Type B pancreatic cell (in vitro differentiated cells): Measurements from ENCODE around the gene CDC37. TPM values are rescaled to one million over a fixed set of nuclear protein-coding genes. Genes with fewer than 3 reads are reported as not detected.

Source experiments
- DNase-seq: peaks from one replicate; pipeline ENCODE4 v3.0.0; 2021; ENCODE audit warnings: mixed read lengths; ENCODE audit not compliant: unreplicated experiment; ENCODE audit errors: extremely low spot score
- H3K27ac Mint-ChIP-seq: 2 replicates; pipeline ENCODE4 v1.8.0; 2021; ENCODE audit warnings: mild to moderate bottlenecking, mixed read lengths
- H3K27me3 Mint-ChIP-seq: 2 replicates; pipeline ENCODE4 v1.8.0; 2021; ENCODE audit warnings: mixed read lengths
- H3K36me3 Mint-ChIP-seq: 2 replicates; pipeline ENCODE4 v1.8.0; 2021; ENCODE audit warnings: mixed read lengths
- H3K4me1 Mint-ChIP-seq: one replicate; pipeline ENCODE4 v1.8.0; 2021; ENCODE audit warnings: mixed read lengths; ENCODE audit not compliant: unreplicated experiment
- H3K4me3 Mint-ChIP-seq: 2 replicates; pipeline ENCODE4 v1.8.0; 2021; ENCODE audit warnings: mild to moderate bottlenecking, mixed read lengths
- H3K9me3 Mint-ChIP-seq: 2 replicates; pipeline ENCODE4 v1.8.0; 2021; ENCODE audit warnings: mixed read lengths
- long read RNA-seq: library from polyadenylated mRNA; unstranded; transcript quantifications from one replicate; pipeline ENCODE4 v2.0.0, GENCODE V29; 2020
- total RNA-seq: library from RNA; stranded (reverse); gene quantifications from 2 replicates; pipeline ENCODE4 v1.2.1, GENCODE V29; 2021; ENCODE audit warnings: low replicate concordance
- TF ChIP-seq, protein P1 (sequence below): fragments of 200-600 bp; sonication (generic); conservative IDR thresholded peaks from 2 replicates; pipeline ENCODE4 v1.5.0; 2021; ENCODE audit warnings: antibody characterized with exemption, mild to moderate bottlenecking

The CDC37 gene
- total RNA-seq: 125 and 126 TPM in 2 replicates
- long read RNA-seq, transcript CDC37-201 (8 exons, 1,608 nt): major isoform, 142 of 189 reads
- long read RNA-seq, transcript CDC37-209 (7 exons, 1,377 nt): minor isoform, 18 of 189 reads
- long read RNA-seq, partial matches to known transcripts: 13 of 189 reads
- long read RNA-seq, other reads (novel, unspliced or antisense): 16 of 189 reads

DNA sequence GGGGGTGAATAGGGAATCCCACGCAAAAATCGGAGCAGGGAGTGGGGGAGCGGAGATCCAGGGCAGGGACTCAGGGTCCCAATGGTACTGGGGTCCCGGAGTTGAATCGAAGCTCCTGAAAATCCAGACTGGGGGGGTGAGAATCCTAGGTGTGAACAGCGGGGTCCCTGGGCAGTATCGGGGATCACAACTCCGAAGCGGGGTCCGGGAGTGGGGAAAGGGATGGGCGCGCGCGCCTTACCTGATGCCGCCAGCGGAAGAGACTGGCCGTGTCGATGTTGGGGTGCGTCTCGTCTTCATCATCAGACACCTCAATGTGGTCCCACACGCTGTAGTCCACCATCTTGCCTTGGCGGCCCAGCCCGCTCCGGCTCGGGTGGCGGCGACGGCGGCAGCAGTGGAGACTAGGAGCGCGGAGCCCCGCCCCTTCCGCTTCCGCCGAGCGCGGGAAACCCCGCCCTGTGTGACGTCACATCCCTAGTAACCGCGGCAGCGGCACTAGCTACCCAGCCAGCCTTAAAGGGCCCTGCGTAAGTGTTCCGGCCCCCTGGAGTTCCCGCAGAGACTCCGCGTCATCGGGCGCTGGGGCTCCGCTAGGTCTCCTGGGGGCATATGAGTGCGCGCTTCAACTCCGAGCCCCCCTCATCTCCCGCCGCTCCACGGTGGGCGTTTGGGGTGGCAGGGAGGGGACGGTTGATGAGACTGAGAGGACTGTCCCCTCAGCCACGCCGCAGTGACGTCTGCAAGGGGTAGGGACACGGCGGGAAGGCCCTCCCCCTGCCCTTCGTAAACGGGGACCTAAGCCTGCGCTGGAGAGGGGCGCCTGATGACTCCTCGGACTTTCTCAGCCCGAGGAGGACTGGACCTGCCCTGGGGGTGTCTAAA, at the start of gene CDC37:
TSS of gene CDC37 (minus strand) at position 406 of the 885 bp plus-strand sequence. CDS start at position 343, 63 bp downstream.
- TF ChIP-seq, protein P1, sequence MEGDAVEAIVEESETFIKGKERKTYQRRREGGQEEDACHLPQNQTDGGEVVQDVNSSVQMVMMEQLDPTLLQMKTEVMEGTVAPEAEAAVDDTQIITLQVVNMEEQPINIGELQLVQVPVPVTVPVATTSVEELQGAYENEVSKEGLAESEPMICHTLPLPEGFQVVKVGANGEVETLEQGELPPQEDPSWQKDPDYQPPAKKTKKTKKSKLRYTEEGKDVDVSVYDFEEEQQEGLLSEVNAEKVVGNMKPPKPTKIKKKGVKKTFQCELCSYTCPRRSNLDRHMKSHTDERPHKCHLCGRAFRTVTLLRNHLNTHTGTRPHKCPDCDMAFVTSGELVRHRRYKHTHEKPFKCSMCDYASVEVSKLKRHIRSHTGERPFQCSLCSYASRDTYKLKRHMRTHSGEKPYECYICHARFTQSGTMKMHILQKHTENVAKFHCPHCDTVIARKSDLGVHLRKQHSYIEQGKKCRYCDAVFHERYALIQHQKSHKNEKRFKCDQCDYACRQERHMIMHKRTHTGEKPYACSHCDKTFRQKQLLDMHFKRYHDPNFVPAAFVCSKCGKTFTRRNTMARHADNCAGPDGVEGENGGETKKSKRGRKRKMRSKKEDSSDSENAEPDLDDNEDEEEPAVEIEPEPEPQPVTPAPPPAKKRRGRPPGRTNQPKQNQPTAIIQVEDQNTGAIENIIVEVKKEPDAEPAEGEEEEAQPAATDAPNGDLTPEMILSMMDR: no peak
- Mint-ChIP-seq H3K36me3 (no peaks in the 10 kb centered on the region), H3K27me3 (peaks cover 39% of the 10 kb centered on the region)

DNA sequence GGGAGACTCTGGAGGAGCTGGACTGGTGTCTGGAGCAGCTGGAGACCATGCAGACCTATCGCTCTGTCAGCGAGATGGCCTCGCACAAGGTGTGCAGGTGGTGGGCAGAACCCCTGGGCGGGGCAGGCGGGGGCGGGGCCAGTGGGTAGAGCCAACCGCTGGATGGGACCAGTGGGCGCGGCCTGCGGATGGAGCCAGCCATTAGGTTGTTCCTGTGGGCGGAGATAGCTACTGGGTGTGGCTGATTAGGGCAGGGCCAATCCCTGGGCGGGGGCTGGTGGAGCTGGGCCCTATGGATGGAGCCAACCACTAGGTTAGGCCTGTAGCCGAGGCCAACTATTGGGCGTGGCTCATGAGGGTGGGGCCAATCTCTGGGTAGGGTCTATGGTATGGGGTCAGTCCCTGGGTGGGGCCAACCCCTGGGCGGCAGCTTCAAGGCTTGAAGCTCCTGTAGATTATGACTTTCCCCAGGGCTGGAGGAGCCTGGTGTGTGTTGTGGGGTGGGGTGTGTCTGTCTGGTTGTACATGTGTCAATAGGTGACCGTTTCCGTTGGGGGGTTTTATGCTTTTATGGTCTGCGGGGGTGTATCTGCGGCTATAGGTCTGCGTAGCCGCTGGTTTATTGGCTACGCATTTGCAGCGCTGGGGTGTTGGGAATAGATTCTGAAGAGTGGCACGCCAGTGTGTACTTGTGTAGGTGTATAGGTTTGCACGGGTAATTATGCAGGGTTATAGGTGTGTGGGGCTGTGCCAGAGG, 47.7 kb upstream of the CDC37 start:
- Mint-ChIP-seq H3K9me3 (no peaks in the 10 kb centered on the region), H3K4me1 (peaks cover 15% of the 10 kb centered on the region), H3K36me3 (no peaks in the 10 kb centered on the region), H3K27ac (no peak overlapping the region), H3K4me3 (no peak overlapping the region), H3K27me3 (peaks cover 19% of the 10 kb centered on the region)
- TF ChIP-seq, protein P1: no peak
- no peak for DNase-seq

More for the DNA sequence above, at the start of gene CDC37:
- Mint-ChIP-seq H3K4me3 (peak within 1 kb of the TSS; percentile 95), H3K4me1 (peaks cover 18% of the 10 kb centered on the region), H3K9me3 (no peaks in the 10 kb centered on the region), H3K27ac (peak within 1 kb of the TSS; percentile 96)
- peak; percentile 99 for DNase-seq

DNA sequence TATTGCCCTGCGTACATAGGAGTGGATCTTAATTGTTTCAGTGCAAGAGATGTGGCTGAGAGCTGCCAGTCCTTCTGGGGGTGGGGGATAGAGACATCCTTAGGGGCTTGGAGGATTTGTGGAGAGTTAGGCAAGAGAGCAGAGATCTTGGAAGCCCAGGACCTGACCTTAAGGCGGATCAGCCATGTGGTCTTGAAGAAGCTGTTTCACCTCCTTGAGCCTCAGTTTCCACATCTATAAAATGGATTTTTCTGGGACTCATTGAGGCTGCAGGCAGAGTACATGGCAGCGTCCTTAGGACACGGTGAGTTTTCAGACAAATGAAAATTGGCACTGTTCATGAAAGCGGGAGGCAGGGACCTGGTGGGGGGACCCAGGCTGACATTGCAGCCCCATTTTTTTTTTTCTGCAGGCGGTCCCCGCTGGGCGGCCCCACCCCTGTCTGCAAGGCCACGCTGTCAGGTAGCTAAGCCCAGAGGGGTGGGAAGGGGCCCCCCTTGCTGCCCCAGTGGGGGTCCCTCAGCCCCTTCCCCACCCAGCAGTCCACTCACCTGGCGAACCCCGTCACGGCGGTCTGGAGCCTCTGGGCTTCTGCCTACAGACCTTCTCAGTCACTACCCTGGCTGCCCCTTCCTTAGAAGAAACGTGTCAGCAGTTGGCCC, 47.0 kb upstream of the CDC37 start:
- Mint-ChIP-seq H3K9me3 (no peaks in the 10 kb centered on the region), H3K4me1 (peaks cover 15% of the 10 kb centered on the region), H3K4me3 (no peak overlapping the region), H3K27me3 (peaks cover 19% of the 10 kb centered on the region), H3K36me3 (no peaks in the 10 kb centered on the region), H3K27ac (no peak overlapping the region)
- TF ChIP-seq, protein P1: no peak
- DNase-seq: no peak

DNA sequence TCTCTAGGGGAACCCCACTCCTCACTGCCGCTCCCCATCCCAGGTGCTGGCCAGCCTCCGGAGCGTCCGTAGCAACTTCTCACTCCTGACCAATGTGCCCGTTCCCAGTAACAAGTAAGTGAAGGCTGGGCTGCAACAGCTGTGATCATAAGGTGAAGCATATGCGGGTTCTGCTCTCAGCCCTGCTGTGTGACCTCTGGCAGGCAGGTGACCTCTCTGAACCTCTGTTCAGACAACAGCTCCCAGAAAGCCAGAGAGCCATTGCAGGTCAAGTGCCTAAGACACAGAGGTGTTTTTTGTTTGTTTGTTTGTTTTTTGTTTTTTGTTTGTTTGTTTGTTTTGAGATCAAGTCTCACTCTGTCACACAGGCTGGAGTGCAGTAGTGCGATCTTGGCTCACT, 45.7 kb upstream of the CDC37 start:
- no peaks in the 10 kb centered on the region for H3K9me3 Mint-ChIP-seq
- no peak overlapping the region for H3K27ac Mint-ChIP-seq
- no peak overlapping the region for H3K4me3 Mint-ChIP-seq
- H3K4me1 Mint-ChIP-seq: peaks cover 15% of the 10 kb centered on the region
- DNase-seq: no peak
- H3K36me3 Mint-ChIP-seq: no peaks in the 10 kb centered on the region
- TF ChIP-seq, protein P1: no peak
- peaks cover 19% of the 10 kb centered on the region for H3K27me3 Mint-ChIP-seq

DNA sequence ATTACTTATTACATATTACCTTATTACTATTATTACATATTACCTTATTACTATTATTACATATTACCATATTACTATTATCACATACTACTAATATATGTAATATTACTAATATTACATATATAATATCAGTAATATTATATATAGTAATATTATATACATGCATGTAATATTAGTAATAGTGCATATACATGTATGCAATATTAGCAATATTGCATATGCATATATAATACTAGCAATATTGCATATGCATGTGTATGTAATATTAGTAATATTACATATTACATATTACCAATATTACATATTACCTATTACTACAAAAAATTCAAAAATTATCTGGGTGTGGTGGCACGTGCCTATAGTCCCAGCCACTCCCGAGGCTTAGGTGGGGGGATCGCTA, 39.4 kb upstream of the CDC37 start:
- Mint-ChIP-seq H3K9me3 (no peaks in the 10 kb centered on the region), H3K36me3 (no peaks in the 10 kb centered on the region), H3K27me3 (peaks cover 14% of the 10 kb centered on the region), H3K4me3 (no peak overlapping the region), H3K4me1 (no peaks in the 10 kb centered on the region), H3K27ac (no peak overlapping the region)
- DNase-seq: no peak
- TF ChIP-seq, protein P1: no peak
